ENCODE data around the gene LMO4.

DNA sequence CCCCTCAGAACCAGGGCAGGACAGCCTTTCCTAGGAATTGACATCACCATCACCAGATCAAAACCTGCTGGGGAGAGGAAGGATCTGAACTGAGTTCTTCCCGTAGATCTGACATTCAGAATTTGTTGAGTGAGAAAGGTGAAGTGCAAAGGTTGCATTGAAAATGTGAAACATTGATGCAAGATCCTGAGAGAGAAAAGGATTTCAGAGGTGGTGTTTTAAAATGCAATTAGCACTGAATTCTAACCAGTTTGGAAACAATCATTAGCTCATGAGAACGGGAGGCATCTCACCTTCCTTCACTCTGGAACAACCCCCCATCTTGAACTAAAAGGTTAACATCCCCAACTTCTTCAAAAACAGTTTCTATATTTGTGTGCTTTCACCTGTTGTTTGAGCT lies 20.4 kb downstream of the LMO4 start:
- TF ChIP-seq CTCF (IDR thresholded peaks at IDR 0.05), result no peak
- no peak for TF ChIP-seq EZH2 (IDR thresholded peaks at IDR 0.05; ENCODE audit: borderline replicate concordance, insufficient read depth, low read depth, low read length, poor library complexity, severe bottlenecking)
